Activated CD8-positive, alpha-beta memory T cell treated with anti-CD3 and anti-CD28 coated beads for 24 hours (primary cell): ENCODE results near the gene SLC9A9.

Experiments
- DNase-seq: peaks from one replicate; pipeline ENCODE4 v3.0.0-alpha.2; 2020

Gene SLC9A9

GRCh38 chr3:143484846-143485512 lies 363.3 kb downstream of the SLC9A9 start:
- DNase-seq = no peak

GRCh38 chr3:143483214-143483613 lies 365.1 kb downstream of the SLC9A9 start:
- DNase-seq = no peak

GRCh38 chr3:143482106-143483088 lies 365.9 kb downstream of the SLC9A9 start:
- DNase-seq = no peak

GRCh38 chr3:143480344-143480743 lies 367.9 kb downstream of the SLC9A9 start:
- DNase-seq = no peak

- DNase-seq = no peak
These were observed 368.5 kb downstream of the SLC9A9 start for GRCh38 chr3:143479727-143480126.

- DNase-seq = no peak
These were observed 370.1 kb downstream of the SLC9A9 start for GRCh38 chr3:143478115-143478693.

GRCh38 chr3:143476965-143477640 lies 371.2 kb downstream of the SLC9A9 start:
- DNase-seq = no peak

- no peak for DNase-seq
These were observed 372.3 kb downstream of the SLC9A9 start for GRCh38 chr3:143475981-143476380.

GRCh38 chr3:143472731-143473523 lies 375.3 kb downstream of the SLC9A9 start:
- DNase-seq = no peak

GRCh38 chr3:143471705-143472104 lies 376.6 kb downstream of the SLC9A9 start:
- no peak for DNase-seq

- DNase-seq = no peak
These were observed 379.1 kb downstream of the SLC9A9 start for GRCh38 chr3:143469159-143469558.

- DNase-seq = no peak
These were observed 382.6 kb downstream of the SLC9A9 start for GRCh38 chr3:143465666-143466065.

GRCh38 chr3:143464850-143465249 lies 383.4 kb downstream of the SLC9A9 start:
- no peak for DNase-seq

GRCh38 chr3:143455480-143455879 lies 392.8 kb downstream of the SLC9A9 start:
- DNase-seq = no peak

GRCh38 chr3:143450632-143451031 lies 397.6 kb downstream of the SLC9A9 start:
- DNase-seq = no peak

- DNase-seq = no peak
These were observed 400.8 kb downstream of the SLC9A9 start for GRCh38 chr3:143447491-143447890.

GRCh38 chr3:143445118-143445517 lies 403.1 kb downstream of the SLC9A9 start:
- no peak for DNase-seq

GRCh38 chr3:143443851-143444331 lies 404.4 kb downstream of the SLC9A9 start:
- no peak for DNase-seq

GRCh38 chr3:143442814-143443447 lies 405.3 kb downstream of the SLC9A9 start:
- no peak for DNase-seq

- no peak for DNase-seq
These were observed 406.6 kb downstream of the SLC9A9 start for GRCh38 chr3:143441516-143442171.

GRCh38 chr3:143439817-143440216 lies 408.5 kb downstream of the SLC9A9 start:
- DNase-seq = no peak
